ENCODE results near the gene THSD4.
A peak's percentile ranks its signal among the peaks of the same experiment; 100 is the strongest.

THSD4 gene

GRCh38 chr15:71330638-71331162 is 215.4 kb downstream of the THSD4 start:
- no peak for DNase-seq (ENCODE audit: low spot score)

- no peak for DNase-seq (ENCODE audit: low spot score)
These were observed 215.9 kb downstream of the THSD4 start for GRCh38 chr15:71331173-71331572.

GRCh38 chr15:71332431-71333004 is 217.2 kb downstream of the THSD4 start:
- no peak for DNase-seq (ENCODE audit: low spot score)

- no peak for DNase-seq (ENCODE audit: low spot score)
These were observed 217.9 kb downstream of the THSD4 start for GRCh38 chr15:71333136-71333700.

GRCh38 chr15:71333839-71334238 is 218.6 kb downstream of the THSD4 start:
- no peak for DNase-seq (ENCODE audit: low spot score)

GRCh38 chr15:71334434-71334833 is 219.2 kb downstream of the THSD4 start:
- no peak for DNase-seq (ENCODE audit: low spot score)

GRCh38 chr15:71334873-71335272 is 219.6 kb downstream of the THSD4 start:
- DNase-seq (ENCODE audit: low spot score): no peak

- DNase-seq (ENCODE audit: low spot score): no peak
These were observed 220.3 kb downstream of the THSD4 start for GRCh38 chr15:71335591-71335990.

GRCh38 chr15:71336671-71337070 is 221.4 kb downstream of the THSD4 start:
- no peak for DNase-seq (ENCODE audit: low spot score)

GRCh38 chr15:71337197-71337845 is 222.1 kb downstream of the THSD4 start:
- peak; percentile 64 for DNase-seq (ENCODE audit: low spot score)

- no peak for DNase-seq (ENCODE audit: low spot score)
These were observed 223.0 kb downstream of the THSD4 start for GRCh38 chr15:71338265-71338664.

- DNase-seq (ENCODE audit: low spot score): no peak
These were observed 223.7 kb downstream of the THSD4 start for GRCh38 chr15:71338827-71339542.

GRCh38 chr15:71341811-71342550 is 226.7 kb downstream of the THSD4 start:
- DNase-seq (ENCODE audit: low spot score): no peak

GRCh38 chr15:71342658-71343057 is 227.4 kb downstream of the THSD4 start:
- no peak for DNase-seq (ENCODE audit: low spot score)

GRCh38 chr15:71344316-71344715 is 229.0 kb downstream of the THSD4 start:
- DNase-seq (ENCODE audit: low spot score): no peak

- no peak for DNase-seq (ENCODE audit: low spot score)
These were observed 229.9 kb downstream of the THSD4 start for GRCh38 chr15:71345186-71345585.

- no peak for DNase-seq (ENCODE audit: low spot score)
These were observed 231.2 kb downstream of the THSD4 start for GRCh38 chr15:71346464-71346863.

GRCh38 chr15:71348597-71348996 is 233.3 kb downstream of the THSD4 start:
- DNase-seq (ENCODE audit: low spot score): no peak

GRCh38 chr15:71349336-71349735 is 234.1 kb downstream of the THSD4 start:
- no peak for DNase-seq (ENCODE audit: low spot score)

- DNase-seq (ENCODE audit: low spot score): no peak
These were observed 234.7 kb downstream of the THSD4 start for GRCh38 chr15:71349736-71350526.

GRCh38 chr15:71350622-71351378 is 235.5 kb downstream of the THSD4 start:
- DNase-seq (ENCODE audit: low spot score): no peak

Measured in LoVo (cell line).